Psoas muscle (tissue), 8 donors: Measurements from ENCODE around the gene RARRES2. TPM values are rescaled to one million over a fixed set of nuclear protein-coding genes. Genes with fewer than 3 reads are reported as not detected.

ENCODE experiments used
- ATAC-seq, 4 donors: fragments of 200-7000 bp; cut with Tn5 transposase; one replicate each; pipeline ENCODE4 v1.9.1; 2020; ENCODE audit warnings: moderate library complexity in 3 of 4, mild to moderate bottlenecking in 2 of 4
- DNase-seq, 2 donors: peaks; one replicate each; pipeline ENCODE4 v3.0.0-alpha.2; 2020
- H3K27ac ChIP-seq: fragments of 200-600 bp; one replicate; pipeline ENCODE4 v1.8.0; 2022
- H3K27me3 ChIP-seq, 3 donors: fragments of 200-600 bp in 1 of 3; one replicate each; pipeline versions ENCODE4 v1.6.1 to v1.8.0; 2013 to 2022; ENCODE audit warnings: low read length in 2 of 3, mild to moderate bottlenecking in 2 of 3, moderate library complexity in 1 of 3; ENCODE audit not compliant: insufficient read depth in 3 of 3
- H3K36me3 ChIP-seq, 2 donors: fragments of 200-600 bp in 1 of 2; one replicate each; pipeline versions ENCODE4 v1.6.1 to v1.8.0; 2013 to 2022; ENCODE audit warnings: low read depth in 1 of 2, mild to moderate bottlenecking in 1 of 2, moderate library complexity in 1 of 2; ENCODE audit not compliant: insufficient read depth in 1 of 2
- H3K4me1 ChIP-seq: fragments of 200-600 bp; one replicate; pipeline ENCODE4 v1.8.0; 2022
- H3K4me3 ChIP-seq: fragments of 200-600 bp; one replicate; pipeline ENCODE4 v1.8.0; 2022; ENCODE audit warnings: mild to moderate bottlenecking
- H3K9me3 ChIP-seq: fragments of 200-600 bp; one replicate; pipeline ENCODE4 v1.8.0; 2022
- WGBS, 3 donors: extraction: QIAGEN DNeasy Blood & Tissue Kit; methylation state at CpG; one replicate each; pipeline versions ENCODE4 v1.1.6 to v1.1.7; 2013; 5-methylcytosine and 5-hydroxymethylcytosine counted together
- intact Hi-C, 2 donors: fragments of 100-400 bp; cut with DNase I; formaldehyde crosslinking; loops; one replicate each; pipeline versions ENCODE4 v1.11.0 to v1.14.2; 2022
- polyA plus RNA-seq, 3 donors: library from polyadenylated mRNA; stranded (reverse); fragments of 200-250 nt; gene quantifications; one replicate each; pipeline ENCODE4 v1.2.3, GENCODE V29; 2013
- total RNA-seq, 4 donors: library from RNA; stranded (reverse); fragmentation: NEBNext Ultra II Directional in 2 of 4; extraction: Animal tissue kit (Norgen Biotek cat#: 25700) in 2 of 4; gene quantifications; one replicate each; pipeline versions ENCODE4 v1.2.1 to v1.2.4, GENCODE V29; 2021 to 2023
- TF ChIP-seq, protein P1 (sequence below): fragments of 200-600 bp; IDR thresholded peaks from one replicate; pipeline ENCODE4 v1.8.0; 2022; ENCODE audit warnings: antibody characterized with exemption
- donor health status: healthy with polysubstance abuse.
- donor health status: DM: no; HTN: no; CAD: no; lungs with moderate emphysema.
- donor health status: Bipolar disorder and iron deficiency.
- donor health status: healthy.
- donor health status: DM: yes; HTN: yes; CAD: no.
- donor health status: DM: no; HTN: no; CAD: no.
- donor health status: DM: no; HTN: no; CAD: no.
- donor health status: DM: yes; HTN: yes; CAD: no.

The RARRES2 gene
- total and polyA plus RNA-seq, 7 donors, result 4.1 to 17.9 (median 7.3) TPM

DNA sequence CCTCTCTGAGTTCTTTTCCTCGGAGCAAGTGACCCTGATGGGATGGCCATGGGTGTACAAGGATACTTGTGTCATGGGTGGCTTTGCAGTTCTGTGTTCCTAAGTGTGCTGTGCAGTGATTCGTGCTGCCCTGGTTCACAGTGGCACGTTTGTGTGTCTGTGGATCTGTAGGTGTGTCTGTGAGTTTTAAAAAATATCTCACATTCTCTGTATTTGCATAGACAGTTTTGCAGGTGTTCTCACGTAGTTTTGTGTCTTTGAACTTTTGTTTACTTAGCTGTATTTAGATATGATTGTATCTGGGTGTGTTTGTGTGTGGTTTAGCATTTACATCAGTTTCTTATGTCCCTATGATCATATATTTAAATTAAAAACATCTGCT, 41.4 kb upstream of the RARRES2 start:
- Histone ChIP-seq H3K9me3 (no peaks in the 10 kb centered on the region), H3K4me1 (peaks cover 27% of the 10 kb centered on the region), H3K36me3 (no peaks in the 10 kb centered on the region), H3K4me3 (no peak overlapping the region), H3K27ac (no peak overlapping the region), H3K27me3 (no peaks in the 10 kb centered on the region)
- TF ChIP-seq, protein P1, sequence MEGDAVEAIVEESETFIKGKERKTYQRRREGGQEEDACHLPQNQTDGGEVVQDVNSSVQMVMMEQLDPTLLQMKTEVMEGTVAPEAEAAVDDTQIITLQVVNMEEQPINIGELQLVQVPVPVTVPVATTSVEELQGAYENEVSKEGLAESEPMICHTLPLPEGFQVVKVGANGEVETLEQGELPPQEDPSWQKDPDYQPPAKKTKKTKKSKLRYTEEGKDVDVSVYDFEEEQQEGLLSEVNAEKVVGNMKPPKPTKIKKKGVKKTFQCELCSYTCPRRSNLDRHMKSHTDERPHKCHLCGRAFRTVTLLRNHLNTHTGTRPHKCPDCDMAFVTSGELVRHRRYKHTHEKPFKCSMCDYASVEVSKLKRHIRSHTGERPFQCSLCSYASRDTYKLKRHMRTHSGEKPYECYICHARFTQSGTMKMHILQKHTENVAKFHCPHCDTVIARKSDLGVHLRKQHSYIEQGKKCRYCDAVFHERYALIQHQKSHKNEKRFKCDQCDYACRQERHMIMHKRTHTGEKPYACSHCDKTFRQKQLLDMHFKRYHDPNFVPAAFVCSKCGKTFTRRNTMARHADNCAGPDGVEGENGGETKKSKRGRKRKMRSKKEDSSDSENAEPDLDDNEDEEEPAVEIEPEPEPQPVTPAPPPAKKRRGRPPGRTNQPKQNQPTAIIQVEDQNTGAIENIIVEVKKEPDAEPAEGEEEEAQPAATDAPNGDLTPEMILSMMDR, result no peak
- WGBS, 3 donors, result 55 to 67% (median 65%) methylated on average over 4 of the region's 4 CpGs
- DNase-seq, result no peak
- intact Hi-C loops, result loop anchor here in 1 of 2 donors (10.0 kb wide), 1 partner anchor 98 kb away; no protein-coding TSS in a partner anchor
- ATAC-seq, result no peak

DNA sequence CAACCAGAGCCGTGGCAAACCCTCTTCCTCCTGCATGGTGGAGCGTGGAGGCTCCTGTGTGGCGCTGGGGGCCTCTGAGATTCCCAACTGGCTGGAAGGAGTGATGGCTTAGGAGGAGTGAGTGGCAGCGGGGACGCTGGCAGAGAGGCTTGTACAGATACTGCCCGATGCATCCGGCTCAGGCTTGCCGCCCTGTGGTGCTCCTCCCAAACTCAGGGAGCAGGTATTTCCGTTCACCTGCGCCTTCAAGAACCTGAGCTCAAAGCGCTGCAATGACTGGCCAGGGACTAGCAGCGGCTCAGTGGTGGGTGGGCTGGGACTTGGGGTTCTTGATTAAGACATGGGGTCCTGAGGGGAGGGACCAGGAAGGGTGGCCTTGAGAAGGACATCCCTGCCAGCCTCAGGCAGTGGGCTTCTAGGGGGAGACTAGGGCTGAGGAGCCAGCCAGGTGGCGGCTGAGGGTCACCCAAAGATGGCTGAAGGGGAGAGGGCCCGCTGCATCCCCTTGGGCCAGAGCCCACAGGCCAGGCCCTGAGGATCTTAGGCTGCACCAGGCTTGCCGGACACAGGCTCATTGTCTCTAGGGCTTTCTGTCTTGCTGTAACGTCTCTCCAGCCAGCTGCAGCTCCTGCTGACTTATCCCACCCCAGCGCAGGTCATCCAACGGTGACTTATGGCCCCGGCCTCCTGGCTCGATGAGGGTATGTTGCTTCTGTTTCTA, 40.9 kb upstream of the RARRES2 start:
- intact Hi-C loops, result loop anchor here in 1 of 2 donors (10.0 kb wide), 1 partner anchor 97 kb away; no protein-coding TSS in a partner anchor
- TF ChIP-seq, protein P1, result no peak
- Histone ChIP-seq H3K27ac (no peak overlapping the region), H3K36me3 (no peaks in the 10 kb centered on the region), H3K4me1 (peaks cover 29% of the 10 kb centered on the region), H3K27me3 (no peaks in the 10 kb centered on the region), H3K4me3 (no peak overlapping the region), H3K9me3 (no peaks in the 10 kb centered on the region)
- no peak for ATAC-seq
- WGBS, 3 donors, result 74 to 79% (median 78%) methylated on average over 20 of the region's 20 CpGs
- DNase-seq, result no peak

DNA sequence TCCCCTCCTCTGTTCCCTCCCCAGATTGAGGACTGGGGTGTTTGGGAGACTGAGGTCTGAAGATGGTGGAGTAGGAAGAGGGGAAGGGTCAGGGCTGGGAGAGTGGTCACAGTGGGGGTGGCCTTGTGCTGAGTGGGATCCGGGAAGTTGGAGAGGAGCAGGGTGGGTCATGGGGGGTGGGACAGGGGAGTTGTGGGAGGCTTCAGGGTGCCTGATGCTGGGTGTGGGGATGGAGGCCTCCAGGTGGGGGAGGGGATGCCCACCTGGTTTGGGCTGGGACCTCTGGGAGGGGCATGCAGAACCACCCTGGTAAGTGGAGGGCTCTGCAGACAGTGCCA, 40.3 kb upstream of the RARRES2 start:
- TF ChIP-seq, protein P1, result no peak
- H3K9me3 ChIP-seq, result no peaks in the 10 kb centered on the region
- no peak for DNase-seq
- no peak overlapping the region for H3K4me3 ChIP-seq
- no peak overlapping the region for H3K27ac ChIP-seq
- WGBS, 3 donors, result 91 to 94% (median 93%) methylated on average over 1 of the region's 1 CpG
- H3K27me3 ChIP-seq, result no peaks in the 10 kb centered on the region
- ATAC-seq, result no peak
- intact Hi-C loops, result loop anchor here in 1 of 2 donors (10.0 kb wide), 1 partner anchor 97 kb away; no protein-coding TSS in a partner anchor
- H3K36me3 ChIP-seq, result no peaks in the 10 kb centered on the region
- H3K4me1 ChIP-seq, result peaks cover 29% of the 10 kb centered on the region

DNA sequence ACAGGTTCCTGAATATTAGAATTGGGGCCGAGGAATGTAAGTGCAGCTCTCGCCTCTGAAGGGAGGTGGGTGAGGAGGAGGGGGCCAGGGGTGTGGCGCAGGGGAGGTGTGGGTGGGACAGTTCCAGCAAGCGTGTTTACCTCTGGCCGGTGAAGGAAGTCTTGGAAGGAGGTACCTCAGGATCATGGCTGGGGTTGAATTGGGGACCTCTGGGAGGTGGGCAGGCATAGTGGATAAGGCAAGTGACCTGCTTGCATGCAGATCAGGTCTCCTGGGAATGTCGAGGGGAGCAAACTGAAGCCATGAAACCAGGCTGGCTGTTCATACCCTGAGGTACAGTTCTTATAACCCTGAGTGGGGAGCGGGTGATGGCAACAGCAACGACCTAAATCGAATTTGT, 39.7 kb upstream of the RARRES2 start:
- 84 to 90% (median 86%) methylated on average over 9 of the region's 9 CpGs for WGBS, 3 donors
- Histone ChIP-seq H3K27ac (no peak overlapping the region), H3K4me1 (peaks cover 26% of the 10 kb centered on the region), H3K4me3 (no peak overlapping the region), H3K36me3 (no peaks in the 10 kb centered on the region), H3K9me3 (no peaks in the 10 kb centered on the region), H3K27me3 (no peaks in the 10 kb centered on the region)
- ATAC-seq, result no peak
- intact Hi-C loops, result loop anchor here in 1 of 2 donors (10.0 kb wide), 1 partner anchor 96 kb away; no protein-coding TSS in a partner anchor
- TF ChIP-seq, protein P1, result no peak
- no peak for DNase-seq

DNA sequence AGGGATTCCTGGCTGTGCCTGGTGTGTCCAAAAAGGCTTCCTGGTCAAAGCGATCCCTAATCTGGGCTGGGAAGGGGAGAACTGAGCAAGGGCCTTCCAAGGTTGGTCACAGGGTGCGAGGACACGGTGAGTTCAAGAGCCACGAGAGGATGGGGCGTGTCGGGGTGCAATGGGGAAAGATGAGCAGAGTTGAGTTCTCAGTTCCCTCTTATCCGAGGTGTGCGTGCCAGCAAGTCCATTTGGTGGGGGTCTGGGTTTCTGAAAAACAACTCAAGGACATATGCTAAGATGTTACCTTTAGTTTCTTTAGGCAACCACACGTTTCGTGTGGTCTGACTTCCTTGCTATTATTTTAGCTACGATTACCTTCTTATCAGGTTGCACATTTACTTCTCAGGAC, 39.0 kb upstream of the RARRES2 start:
- ATAC-seq (no peak), DNase-seq (no peak)
- H3K27ac ChIP-seq, result no peak overlapping the region
- TF ChIP-seq, protein P1, result no peak
- H3K4me3 ChIP-seq, result peak overlapping the region; percentile 95
- peaks cover 22% of the 10 kb centered on the region for H3K4me1 ChIP-seq
- no peaks in the 10 kb centered on the region for H3K36me3 ChIP-seq
- no peaks in the 10 kb centered on the region for H3K9me3 ChIP-seq
- 74 to 79% (median 75%) methylated on average over 11 of the region's 11 CpGs for WGBS, 3 donors
- intact Hi-C loops, result loop anchor here in 1 of 2 donors (10.0 kb wide), 1 partner anchor 96 kb away; no protein-coding TSS in a partner anchor
- no peaks in the 10 kb centered on the region for H3K27me3 ChIP-seq
